Trophoblast cell (in vitro differentiated cells and primary cell): ENCODE results near the gene MRPS34.

ENCODE experiments used
- DNase-seq, 2 donors: peaks; one replicate each; pipeline ENCODE4 v3.0.0-alpha.2; 2016
- H2AFZ ChIP-seq: 2 replicates; pipeline ENCODE4 v1.6.1; 2013; ENCODE audit warnings: low read length, moderate library complexity, mild to moderate bottlenecking; ENCODE audit not compliant: insufficient read depth, poor library complexity
- H2AK5ac ChIP-seq: 2 replicates; pipeline ENCODE4 v1.6.1; 2013; ENCODE audit warnings: mild to moderate bottlenecking, low read length
- H2BK120ac ChIP-seq: 2 replicates; pipeline ENCODE4 v1.6.1; 2013; ENCODE audit warnings: low read length, mild to moderate bottlenecking, moderate library complexity; ENCODE audit not compliant: insufficient read depth, poor library complexity
- H2BK12ac ChIP-seq: 2 replicates; pipeline ENCODE4 v1.6.1; 2013; ENCODE audit warnings: mild to moderate bottlenecking, low read length, moderate library complexity
- H2BK5ac ChIP-seq: 2 replicates; pipeline ENCODE4 v1.6.1; 2013; ENCODE audit warnings: low read length, low read depth, moderate library complexity, mild to moderate bottlenecking; ENCODE audit not compliant: poor library complexity
- H3K14ac ChIP-seq: 2 replicates; pipeline ENCODE4 v1.6.1; 2013; ENCODE audit warnings: mild to moderate bottlenecking, low read length
- H3K18ac ChIP-seq: 2 replicates; pipeline ENCODE4 v1.6.1; 2013; ENCODE audit warnings: mild to moderate bottlenecking, low read length
- H3K23ac ChIP-seq: 2 replicates; pipeline ENCODE4 v1.6.1; 2013; ENCODE audit warnings: low read length
- H3K27ac ChIP-seq: 2 replicates; pipeline ENCODE4 v1.5.1; 2013; ENCODE audit warnings: low read depth, mild to moderate bottlenecking, inconsistent platforms, low read length, moderate library complexity
- H3K27me3 ChIP-seq: 2 replicates; pipeline ENCODE4 v1.6.1; 2013; ENCODE audit warnings: inconsistent platforms, mild to moderate bottlenecking, low read length, moderate library complexity; ENCODE audit not compliant: insufficient read depth
- H3K36me3 ChIP-seq, 2 experiments: 1 replicate in 1 of 2; 2 replicates in 1 of 2; pipeline ENCODE4 v1.6.1; 2013; ENCODE audit warnings: low read length in 2 of 2, mild to moderate bottlenecking in 2 of 2, moderate library complexity in 1 of 2; ENCODE audit not compliant: insufficient read depth in 2 of 2, control insufficient read depth in 1 of 2
- H3K4ac ChIP-seq: 2 replicates; pipeline ENCODE4 v1.6.1; 2013; ENCODE audit warnings: low read depth, mild to moderate bottlenecking, low read length, moderate library complexity
- H3K4me1 ChIP-seq, 2 experiments: 1 replicate in 1 of 2; 2 replicates in 1 of 2; pipeline ENCODE4 v1.6.1; 2013; ENCODE audit warnings: low read length in 2 of 2, mild to moderate bottlenecking in 2 of 2, moderate library complexity in 1 of 2; ENCODE audit not compliant: insufficient read depth in 2 of 2, control insufficient read depth in 1 of 2
- H3K4me2 ChIP-seq: 2 replicates; pipeline ENCODE4 v1.6.1; 2013; ENCODE audit warnings: inconsistent platforms, mild to moderate bottlenecking, low read length, moderate library complexity
- H3K4me3 ChIP-seq: 2 replicates; pipeline ENCODE4 v1.5.1; 2013; ENCODE audit warnings: mild to moderate bottlenecking, low read depth, low read length, inconsistent platforms
- H3K79me1 ChIP-seq: one replicate; pipeline ENCODE4 v1.6.1; 2013; ENCODE audit warnings: low read length
- H3K79me2 ChIP-seq: 2 replicates; pipeline ENCODE4 v1.6.1; 2013; ENCODE audit warnings: low read length, mild to moderate bottlenecking; ENCODE audit not compliant: control insufficient read depth, insufficient read depth, poor library complexity
- H3K9ac ChIP-seq: 2 replicates; pipeline ENCODE4 v1.6.1; 2013; ENCODE audit warnings: mild to moderate bottlenecking, low read length
- H3K9me3 ChIP-seq: 2 replicates; pipeline ENCODE4 v1.6.1; 2013; ENCODE audit warnings: low read depth, mild to moderate bottlenecking, control low read depth, inconsistent platforms, low read length; ENCODE audit not compliant: insufficient read depth
- H4K12ac ChIP-seq: 2 replicates; pipeline ENCODE4 v1.6.1; 2013; ENCODE audit warnings: low read depth, mild to moderate bottlenecking, low read length, moderate library complexity
- H4K8ac ChIP-seq: 2 replicates; pipeline ENCODE4 v1.6.1; 2013; ENCODE audit warnings: low read depth, mild to moderate bottlenecking, low read length, moderate library complexity
- H4K91ac ChIP-seq: one replicate; pipeline ENCODE4 v1.6.1; 2013; ENCODE audit warnings: low read depth, mild to moderate bottlenecking, low read length, moderate library complexity
- WGBS: extraction: QIAGEN DNeasy Blood & Tissue Kit; methylation state at CpG from one replicate; pipeline ENCODE4 v1.1.7; 2013; ENCODE audit warnings: missing lambda C conversion rate; ENCODE audit not compliant: insufficient read length, insufficient coverage; ENCODE audit errors: extremely low coverage; 5-methylcytosine and 5-hydroxymethylcytosine counted together

Gene MRPS34

DNA sequence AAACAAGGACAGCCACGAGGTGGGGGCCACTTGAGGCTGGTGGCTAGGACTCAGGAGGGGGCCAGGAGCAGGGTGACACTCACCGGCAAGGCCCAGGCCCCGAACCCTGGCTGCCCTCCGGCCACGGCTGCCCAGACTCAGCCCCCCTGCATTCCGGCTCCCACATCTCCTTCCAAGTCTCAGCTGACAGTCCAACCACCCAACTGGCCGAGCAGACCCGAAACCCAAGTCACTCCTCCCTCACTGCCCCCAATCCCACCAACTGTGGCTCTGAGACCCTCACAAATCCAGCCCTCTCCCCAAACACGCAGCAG, 44.3 kb upstream of the MRPS34 start:
- Histone ChIP-seq H2BK12ac (no peak overlapping the region), H3K23ac (no peak overlapping the region), H3K14ac (no peak overlapping the region), H4K8ac (no peak overlapping the region), H3K27ac (no peak overlapping the region), H3K79me1 (no peaks in the 10 kb centered on the region), H3K9ac (no peak overlapping the region), H2BK5ac (no peak overlapping the region), H3K4me1 (no peaks in the 10 kb centered on the region), H3K27me3 (no peaks in the 10 kb centered on the region), H2AFZ (no peak overlapping the region), H3K79me2 (no peaks in the 10 kb centered on the region), H3K4me2 (no peak overlapping the region), H4K12ac (no peak overlapping the region), H3K4ac (no peak overlapping the region), H3K18ac (no peak overlapping the region), H4K91ac (no peak overlapping the region), H3K9me3 (no peaks in the 10 kb centered on the region), H3K4me3 (no peak overlapping the region), H3K36me3 (peaks cover 44 to 54% of the 10 kb centered on the region in 2 experiments), H2BK120ac (no peak overlapping the region), H2AK5ac (no peak overlapping the region)
- DNase-seq, result no peak
- WGBS, result no CpG with 5 or more reads among the region's 9 CpGs

GRCh38 chr16:1816396-1817275, 43.7 kb upstream of the MRPS34 start:
- Histone ChIP-seq H3K27me3 (no peaks in the 10 kb centered on the region), H3K79me2 (no peaks in the 10 kb centered on the region), H3K23ac (no peak overlapping the region), H3K4me1 (no peaks in the 10 kb centered on the region), H2AK5ac (no peak overlapping the region), H3K14ac (no peak overlapping the region), H3K4me3 (no peak overlapping the region), H2AFZ (no peak overlapping the region), H4K12ac (no peak overlapping the region), H3K4ac (no peak overlapping the region), H3K79me1 (no peaks in the 10 kb centered on the region), H3K27ac (no peak overlapping the region), H4K8ac (no peak overlapping the region), H3K18ac (no peak overlapping the region), H3K9me3 (no peaks in the 10 kb centered on the region), H2BK12ac (no peak overlapping the region), H3K9ac (no peak overlapping the region), H2BK5ac (no peak overlapping the region), H3K4me2 (no peak overlapping the region), H3K36me3 (peaks cover 41 to 50% of the 10 kb centered on the region in 2 experiments), H4K91ac (no peak overlapping the region), H2BK120ac (no peak overlapping the region)
- no CpG with 5 or more reads among the region's 40 CpGs for WGBS
- DNase-seq, result no peak

DNA sequence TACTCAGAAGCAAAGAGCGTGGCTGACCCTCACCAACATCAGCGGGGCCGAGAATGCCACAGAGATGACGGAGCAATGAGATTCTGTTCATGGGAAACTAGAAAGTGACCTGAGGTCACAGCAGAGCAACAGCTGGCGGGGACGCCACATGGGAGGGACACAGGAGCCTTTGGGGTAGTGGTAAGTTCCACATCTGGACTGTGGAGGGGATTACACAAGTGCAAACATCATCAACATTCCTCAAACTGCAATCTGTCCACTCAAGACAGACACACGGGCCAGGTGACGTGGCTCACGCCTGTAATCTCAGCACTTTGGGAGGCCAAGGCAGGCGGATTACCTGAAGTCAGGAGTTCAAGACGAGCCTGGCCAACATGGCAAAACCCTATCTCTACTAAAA, 42.5 kb upstream of the MRPS34 start:
- H3K4ac ChIP-seq, result no peak overlapping the region
- peak in 1 of 2 donors; percentile 15 for DNase-seq
- H3K4me3 ChIP-seq, result no peak overlapping the region

GRCh38 chr16:1812732-1813163, 39.8 kb upstream of the MRPS34 start:
- no CpG with 5 or more reads among the region's 17 CpGs for WGBS
- H3K4me3 ChIP-seq, result peak overlapping the region; percentile 36
- no peak overlapping the region for H2BK5ac ChIP-seq
- no peaks in the 10 kb centered on the region for H3K79me2 ChIP-seq
- no peak overlapping the region for H3K9ac ChIP-seq
- H3K36me3 ChIP-seq, result peaks cover 34 to 42% of the 10 kb centered on the region in 2 experiments
- H3K4ac ChIP-seq, result no peak overlapping the region
- no peaks in the 10 kb centered on the region for H3K27me3 ChIP-seq
- DNase-seq, result peak; percentile 40 to 41
- H2BK120ac ChIP-seq, result no peak overlapping the region
- no peak overlapping the region for H4K12ac ChIP-seq
- no peak overlapping the region for H2AK5ac ChIP-seq
- H2AFZ ChIP-seq, result no peak overlapping the region
- H3K23ac ChIP-seq, result no peak overlapping the region
- no peak overlapping the region for H3K27ac ChIP-seq
- H4K91ac ChIP-seq, result no peak overlapping the region
- H3K18ac ChIP-seq, result no peak overlapping the region
- H3K9me3 ChIP-seq, result peaks cover 3% of the 10 kb centered on the region
- H3K4me2 ChIP-seq, result no peak overlapping the region
- H2BK12ac ChIP-seq, result no peak overlapping the region
- H4K8ac ChIP-seq, result no peak overlapping the region
- no peaks in the 10 kb centered on the region for H3K4me1 ChIP-seq
- no peak overlapping the region for H3K14ac ChIP-seq
- no peaks in the 10 kb centered on the region for H3K79me1 ChIP-seq

More for the DNA sequence above, 42.5 kb upstream of the MRPS34 start:
- Histone ChIP-seq H3K4me2 (no peak overlapping the region), H2BK5ac (no peak overlapping the region), H3K36me3 (peaks cover 34 to 45% of the 10 kb centered on the region in 2 experiments), H2AFZ (no peak overlapping the region), H3K9me3 (no peaks in the 10 kb centered on the region), H3K18ac (no peak overlapping the region), H3K9ac (no peak overlapping the region), H3K27ac (no peak overlapping the region), H3K79me2 (no peaks in the 10 kb centered on the region), H2BK12ac (no peak overlapping the region), H4K8ac (no peak overlapping the region), H3K79me1 (no peaks in the 10 kb centered on the region), H3K14ac (no peak overlapping the region), H4K12ac (no peak overlapping the region), H2BK120ac (no peak overlapping the region), H3K23ac (no peak overlapping the region), H4K91ac (no peak overlapping the region), H3K4me1 (no peaks in the 10 kb centered on the region), H2AK5ac (no peak overlapping the region), H3K27me3 (no peaks in the 10 kb centered on the region)
- WGBS, result no CpG with 5 or more reads among the region's 11 CpGs
